A549 (cell line): Measurements from ENCODE around the gene TRIOBP. TPM values are rescaled to one million over a fixed set of nuclear protein-coding genes. Genes with fewer than 3 reads are reported as not detected.

Experiments used
- ATAC-seq, 2 experiments: fragments of 200-7000 bp in 1 of 2; fragments of >200 bp in 1 of 2; cut with Nextera tagmentation in 1 of 2; cut with Tn5 transposase in 1 of 2; 3 replicates each; pipeline versions ENCODE4 v1.8.0 to v1.9.1; 2018 to 2020; ENCODE audit warnings: mild to moderate bottlenecking in 1 of 2, moderate library complexity in 1 of 2
- CTCF ChIA-PET: fragments of 300-600 bp; sonication (Branson Sonifier 250); formaldehyde crosslinking; extraction: SDS; loops from one replicate; lab custom pipeline; 2021; ENCODE audit warnings: antibody characterized with exemption, inconsistent platforms; lab: Yijun Ruan, JAX
- POLR2A ChIA-PET: fragments of 350-600 bp; formaldehyde crosslinking; extraction: SDS; loops from one replicate; lab custom pipeline; 2021; ENCODE audit warnings: antibody characterized with exemption, inconsistent platforms; lab: Yijun Ruan, JAX
- DNase-seq, 2 experiments: peaks; one replicate each; pipeline versions ENCODE4 v3.0.0 to v3.0.0-alpha.2; 2011 to 2016; ENCODE audit warnings: low read depth in 1 of 2, low spot score in 1 of 2
- FAIRE-seq: peaks from 2 replicates; lab custom pipeline; 2011; peaks lifted over from hg19 to GRCh38; lab: Jason Lieb, UNC
- H3K27ac ChIP-seq, 2 experiments: fragments of >200 bp; sonication (Bioruptor Twin); formaldehyde crosslinking; 3 replicates each; pipeline ENCODE4 v1.5.1; 2016 to 2017
- H3K4me1 ChIP-seq: fragments of >200 bp; sonication (Bioruptor Twin); formaldehyde crosslinking; 3 replicates; pipeline ENCODE4 v1.6.1; 2016
- H3K4me2 ChIP-seq: fragments of >200 bp; sonication (Bioruptor Twin); formaldehyde crosslinking; 3 replicates; pipeline ENCODE4 v1.6.1; 2016
- H3K4me3 ChIP-seq: fragments of >200 bp; sonication (Bioruptor Twin); formaldehyde crosslinking; 3 replicates; pipeline ENCODE4 v1.5.1; 2016
- H3K9me3 ChIP-seq: fragments of >200 bp; sonication (Bioruptor Twin); formaldehyde crosslinking; 3 replicates; pipeline ENCODE4 v1.6.1; 2016
- BCL3 ChIP-seq: fragments of >200 bp; sonication (Bioruptor Twin); formaldehyde crosslinking; IDR thresholded peaks from 3 replicates; pipeline ENCODE4 v1.6.1; 2016
- CEBPB ChIP-seq, 2 experiments: fragments of >200 bp in 1 of 2; sonication (Bioruptor Twin) in 1 of 2; formaldehyde crosslinking in 1 of 2; IDR thresholded peaks; 2 replicates each; pipeline ENCODE4 v1.6.1; 2012 to 2016
- CHD2 ChIP-seq: fragments of 150-350 bp; IDR thresholded peaks from 2 replicates; pipeline ENCODE4 v1.6.1; 2014; ENCODE audit warnings: low read length; ENCODE audit not compliant: partially characterized antibody
- E2F6 ChIP-seq: IDR thresholded peaks from 2 replicates; pipeline ENCODE4 v1.6.1; 2012; ENCODE audit warnings: low read depth, borderline replicate concordance
- EHF ChIP-seq: fragments of 250-450 bp; sonication (Bioruptor Pico); IDR thresholded peaks from 2 replicates; pipeline ENCODE4 v1.5.0; 2020; ENCODE audit warnings: mild to moderate bottlenecking
- ELK1 ChIP-seq: fragments of 150-350 bp; IDR thresholded peaks from 2 replicates; pipeline ENCODE4 v1.6.1; 2014; ENCODE audit warnings: low read depth, mild to moderate bottlenecking, low read length
- ESRRA ChIP-seq: fragments of 150-350 bp; IDR thresholded peaks from 2 replicates; pipeline ENCODE4 v1.6.1; 2014; ENCODE audit warnings: mild to moderate bottlenecking, low read length, borderline replicate concordance
- FOSB ChIP-seq: fragments of 250-450 bp; sonication (Bioruptor Pico); IDR thresholded peaks from 2 replicates; pipeline ENCODE4 v1.5.0; 2020; ENCODE audit warnings: mild to moderate bottlenecking, moderate library complexity
- FOSL2 ChIP-seq, 2 experiments: fragments of 450-650 bp in 1 of 2; fragments of >200 bp in 1 of 2; sonication (Bioruptor Twin) in 1 of 2; formaldehyde crosslinking; IDR thresholded peaks; 2 replicates each; pipeline versions ENCODE4 v1.5.0 to v1.6.1; 2016 to 2020; ENCODE audit warnings: mild to moderate bottlenecking in 1 of 2, moderate library complexity in 1 of 2
- GATA3 ChIP-seq: IDR thresholded peaks from 2 replicates; pipeline ENCODE4 v1.6.1; 2012; ENCODE audit warnings: borderline replicate concordance
- HDAC2 ChIP-seq: fragments of 200-600 bp; sonication (generic); IDR thresholded peaks from 2 replicates; pipeline ENCODE4 v1.6.1; 2016
- HOXB13 ChIP-seq: fragments of 250-450 bp; sonication (Bioruptor Pico); IDR thresholded peaks from 2 replicates; pipeline ENCODE4 v1.5.0; 2020; ENCODE audit warnings: low read depth, mild to moderate bottlenecking, moderate library complexity
- HOXB5 ChIP-seq: fragments of 250-450 bp; sonication (Bioruptor Pico); IDR thresholded peaks from 2 replicates; pipeline ENCODE4 v1.5.0; 2020; ENCODE audit warnings: mild to moderate bottlenecking, moderate library complexity
- JUNB ChIP-seq: fragments of >200 bp; sonication (Bioruptor Twin); formaldehyde crosslinking; IDR thresholded peaks from 2 replicates; pipeline ENCODE4 v1.6.1; 2016
- KDM1A ChIP-seq: fragments of 200-600 bp; sonication (generic); IDR thresholded peaks from 2 replicates; pipeline ENCODE4 v1.6.1; 2016; ENCODE audit warnings: low read depth, mild to moderate bottlenecking
- KDM5A ChIP-seq: fragments of 200-600 bp; sonication (generic); IDR thresholded peaks from 2 replicates; pipeline ENCODE4 v1.6.1; 2016; ENCODE audit warnings: antibody characterized with exemption, mild to moderate bottlenecking
- MAZ ChIP-seq: fragments of 150-350 bp; IDR thresholded peaks from 2 replicates; pipeline ENCODE4 v1.6.1; 2014; ENCODE audit warnings: antibody characterized with exemption, low read depth, low read length, borderline replicate concordance
- NFE2L2 ChIP-seq: fragments of 150-350 bp; conservative IDR thresholded peaks from 2 replicates; pipeline ENCODE4 v1.6.1; 2014; ENCODE audit warnings: low read length
- NPAS2 ChIP-seq: fragments of 250-450 bp; sonication (Bioruptor Pico); IDR thresholded peaks from 2 replicates; pipeline ENCODE4 v1.8.0; 2022; ENCODE audit warnings: mild to moderate bottlenecking, moderate library complexity, borderline replicate concordance
- NR3C1 ChIP-seq: fragments of >200 bp; sonication (Bioruptor Twin); formaldehyde crosslinking; IDR thresholded peaks from 3 replicates; pipeline ENCODE4 v1.6.1; 2017
- POLR2A ChIP-seq: IDR thresholded peaks from 2 replicates; pipeline ENCODE4 v1.6.1; 2012; ENCODE audit warnings: mild to moderate bottlenecking, low read length
- RAD21 ChIP-seq, 2 experiments: fragments of >200 bp in 1 of 2; sonication (Bioruptor Twin) in 1 of 2; formaldehyde crosslinking in 1 of 2; IDR thresholded peaks in 1 of 2; conservative IDR thresholded peaks in 1 of 2; 2 replicates in 1 of 2; 3 replicates in 1 of 2; pipeline ENCODE4 v1.6.1; 2012 to 2018; ENCODE audit warnings: inconsistent platforms in 1 of 2
- RARB ChIP-seq: fragments of 250-450 bp; sonication (Bioruptor Pico); IDR thresholded peaks from 2 replicates; pipeline ENCODE4 v1.8.0; 2021; ENCODE audit warnings: mild to moderate bottlenecking, moderate library complexity
- RCOR1 ChIP-seq: fragments of 150-350 bp; IDR thresholded peaks from 2 replicates; pipeline ENCODE4 v1.6.1; 2014; ENCODE audit warnings: antibody characterized with exemption, low read length, low read depth
- RFX5 ChIP-seq: fragments of 450-650 bp; IDR thresholded peaks from 2 replicates; pipeline ENCODE4 v1.7.1; 2014; ENCODE audit warnings: antibody characterized with exemption, mild to moderate bottlenecking, moderate library complexity
- SMC3 ChIP-seq: fragments of >200 bp; sonication (Bioruptor Twin); formaldehyde crosslinking; IDR thresholded peaks from 3 replicates; pipeline ENCODE4 v1.6.1; 2018; ENCODE audit warnings: inconsistent platforms
- ZFP36 ChIP-seq: fragments of 450-650 bp; IDR thresholded peaks from 2 replicates; pipeline ENCODE4 v1.6.1; 2014; ENCODE audit warnings: borderline replicate concordance; ENCODE audit not compliant: partially characterized antibody
- ZSCAN20 ChIP-seq: fragments of 250-450 bp; sonication (Bioruptor Pico); IDR thresholded peaks from 2 replicates; pipeline ENCODE4 v1.8.0; 2022; ENCODE audit warnings: mild to moderate bottlenecking, moderate library complexity
- WGBS: methylation state at CpG from one replicate; pipeline ENCODE4 v1.1.6; 2017; ENCODE audit errors: missing lambda C conversion rate; 5-methylcytosine and 5-hydroxymethylcytosine counted together
- polyA plus RNA-seq, 4 experiments: library from polyadenylated mRNA; depleted of rRNA in 3 of 4; stranded (reverse); fragments of >200 nt; fragmentation: RNase III in 1 of 4; extraction: RNeasy Plus Mini Kit Qiagen cat#74134 plus additional on column Dnase treatment in 1 of 4; gene quantifications; 2 replicates in 3 of 4; 3 replicates in 1 of 4; pipeline ENCODE4 v1.2.3, GENCODE V29; 2011 to 2017
- TF ChIP-seq, protein P1 (sequence below): IDR thresholded peaks from 2 replicates; pipeline ENCODE4 v1.6.1; 2012
- TF ChIP-seq, protein P2 (sequence below): fragments of 450-650 bp; IDR thresholded peaks from 2 replicates; pipeline ENCODE4 v1.6.1; 2014; ENCODE audit warnings: antibody characterized with exemption

TRIOBP gene
- polyA plus RNA-seq, 2 of the 4 experiments (the other 2 are of a cell fraction): 15.7 to 26.0 TPM

- CTCF ChIA-PET: interaction anchor here (0.6 to 1.4 kb wide), 2 partner anchors 45 to 154 kb away, joined by 3 read pairs; no protein-coding TSS in a partner anchor
- TF ChIP-seq RFX5 (no peak), ZFP36 (peak; percentile 22)
- TF ChIP-seq, all 56 proteins: peak for 1
- Histone ChIP-seq H3K27ac (no peak overlapping the region), H3K4me2 (no peak overlapping the region), H3K9me3 (no peaks in the 10 kb centered on the region), H3K4me3 (no peak overlapping the region), H3K4me1 (peaks cover 4% of the 10 kb centered on the region; the same call in 1 of the 3 replicates)
- POLR2A ChIA-PET: interaction anchor here (0.6 kb wide), 1 partner anchor 163 kb away, joined by 6 read pairs; no protein-coding TSS in a partner anchor
- no peak for FAIRE-seq
- ATAC-seq: no peak
- 96% methylated on average over 2 of the region's 2 CpGs for WGBS
- no peak for DNase-seq
Observed at GRCh38 chr22:37811867-37812266, 115.0 kb downstream of the TRIOBP start.

- TF ChIP-seq NFE2L2 (no peak), FOSB (CRISPR knock-in tag) (no peak), GATA3 (no peak), ZSCAN20 (CRISPR knock-in tag) (no peak), ZFP36 (no peak), POLR2A (no peak), EHF (CRISPR knock-in tag) (no peak), MAZ (no peak), NR3C1 (no peak), JUNB (no peak), ELK1 (no peak), CEBPB (IDR thresholded peaks at IDR 0.05) (no peak), HOXB13 (CRISPR knock-in tag) (no peak), E2F6 (no peak), HDAC2 (no peak), SMC3 (no peak), CHD2 (no peak), HOXB5 (CRISPR knock-in tag) (no peak)
- H3K4me1 ChIP-seq: peaks cover 8% of the 10 kb centered on the region; the same call in 1 of the 3 replicates
- ATAC-seq (no peak), DNase-seq (no peak), FAIRE-seq (no peak)
- H3K4me2 ChIP-seq: no peak overlapping the region
- ChIA-PET CTCF (interaction anchor here (0.9 to 2.1 kb wide), 2 partner anchors 21 to 51 kb away, joined by 4 to 10 read pairs; no protein-coding TSS in a partner anchor), POLR2A (no interaction called here)
- H3K27ac ChIP-seq: no peak overlapping the region
- no peaks in the 10 kb centered on the region for H3K9me3 ChIP-seq
- no peak overlapping the region for H3K4me3 ChIP-seq
- WGBS: 88% methylated on average over 16 of the region's 27 CpGs
Observed at GRCh38 chr22:37812869-37813678, 116.2 kb downstream of the TRIOBP start.

DNA sequence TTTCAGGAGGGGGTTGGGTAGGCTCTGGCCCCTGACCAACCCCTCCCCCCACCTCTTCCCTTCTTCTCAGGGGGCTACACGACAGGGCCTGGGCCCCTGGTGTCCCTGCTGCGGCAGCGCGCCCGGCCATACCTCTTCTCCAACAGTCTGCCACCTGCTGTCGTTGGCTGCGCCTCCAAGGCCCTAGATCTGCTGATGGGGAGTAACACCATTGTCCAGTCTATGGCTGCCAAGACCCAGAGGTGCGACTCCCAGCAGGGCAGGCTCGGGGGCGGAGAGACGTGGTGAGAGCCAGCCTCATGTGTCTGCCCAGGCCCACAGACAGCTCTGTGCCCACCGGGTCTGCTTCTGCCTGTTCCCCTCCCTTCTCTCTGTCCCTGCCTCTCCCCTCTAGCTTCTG is 118.7 kb downstream of the TRIOBP start:
- FAIRE-seq: no peak
- no peak overlapping the region for H3K4me2 ChIP-seq
- CTCF ChIA-PET: interaction anchor here (0.6 to 6.0 kb wide), 7 partner anchors 20 to 609 kb away, joined by 3 to 112 read pairs (median 3); no protein-coding TSS in a partner anchor
- ATAC-seq: no peak
- POLR2A ChIA-PET: no interaction called here
- WGBS: 83% methylated on average over 12 of the region's 12 CpGs
- H3K27ac ChIP-seq: no peak overlapping the region
- no peak for DNase-seq
- H3K9me3 ChIP-seq: no peaks in the 10 kb centered on the region
- peaks cover 4% of the 10 kb centered on the region; the same call in 1 of the 3 replicates for H3K4me1 ChIP-seq
- H3K4me3 ChIP-seq: no peak overlapping the region
- TF ChIP-seq FOSB (CRISPR knock-in tag) (no peak), E2F6 (no peak), BCL3 (no peak), KDM5A (no peak), RARB (CRISPR knock-in tag) (no peak), FOSL2 (IDR thresholded peaks at IDR 0.05) (no peak), FOSL2 (CRISPR knock-in tag; IDR thresholded peaks at IDR 0.05) (no peak), ZSCAN20 (CRISPR knock-in tag) (no peak), NPAS2 (no peak), ESRRA (no peak), RCOR1 (no peak), RFX5 (no peak), HDAC2 (no peak), RAD21 (conservative IDR thresholded peaks at IDR 0.05 in 1 of 2, IDR thresholded peaks at IDR 0.05 in 1 of 2) (no peak), KDM1A (no peak)
- TF ChIP-seq, protein P1, sequence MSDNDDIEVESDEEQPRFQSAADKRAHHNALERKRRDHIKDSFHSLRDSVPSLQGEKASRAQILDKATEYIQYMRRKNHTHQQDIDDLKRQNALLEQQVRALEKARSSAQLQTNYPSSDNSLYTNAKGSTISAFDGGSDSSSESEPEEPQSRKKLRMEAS: no peak
- TF ChIP-seq, protein P2, sequence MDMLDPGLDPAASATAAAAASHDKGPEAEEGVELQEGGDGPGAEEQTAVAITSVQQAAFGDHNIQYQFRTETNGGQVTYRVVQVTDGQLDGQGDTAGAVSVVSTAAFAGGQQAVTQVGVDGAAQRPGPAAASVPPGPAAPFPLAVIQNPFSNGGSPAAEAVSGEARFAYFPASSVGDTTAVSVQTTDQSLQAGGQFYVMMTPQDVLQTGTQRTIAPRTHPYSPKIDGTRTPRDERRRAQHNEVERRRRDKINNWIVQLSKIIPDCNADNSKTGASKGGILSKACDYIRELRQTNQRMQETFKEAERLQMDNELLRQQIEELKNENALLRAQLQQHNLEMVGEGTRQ: no peak
